Coronary artery (tissue), 2 donors: ENCODE results near the gene CDHR5.
"Not testable (repeated sequence)": the region's sequence is repeated elsewhere in the genome, so short reads cannot be mapped to it uniquely, and the experiment has no call there.

Experiments
- DNase-seq: peaks from one replicate; pipeline ENCODE4 v3.0.0-alpha.2; 2017; ENCODE audit warnings: low spot score
- H3K27ac ChIP-seq, 2 donors: fragments of 200-600 bp; sonication (generic); one replicate each; pipeline ENCODE4 v1.5.1; 2016 to 2019
- H3K4me3 ChIP-seq: fragments of 200-600 bp; sonication (generic); 2 replicates; pipeline ENCODE4 v1.5.1; 2016; ENCODE audit warnings: mild to moderate bottlenecking, moderate library complexity
- CTCF ChIP-seq: fragments of 200-600 bp; sonication (generic); IDR thresholded peaks from one replicate; pipeline ENCODE4 v1.5.1; 2019; ENCODE audit warnings: antibody characterized with exemption

Gene CDHR5

GRCh38 chr11:575996-576768, 48.6 kb downstream of the CDHR5 start, which contains the start of gene PHRF1:
Gene PHRF1 (plus strand): TSS chr11:576470. CDS start chr11:581513, 5,043 bp downstream.
- DNase-seq = peak; percentile 97
- peak within 1 kb of the TSS; percentile 85 for H3K4me3 ChIP-seq
- TF ChIP-seq CTCF = no peak
- H3K27ac ChIP-seq = peak within 1 kb of the TSS; percentile 57 to 93

GRCh38 chr11:575313-575995, 49.3 kb downstream of the CDHR5 start:
- H3K27ac ChIP-seq = peak overlapping the region in 1 of 2 donors; percentile 74
- DNase-seq = no peak

DNA sequence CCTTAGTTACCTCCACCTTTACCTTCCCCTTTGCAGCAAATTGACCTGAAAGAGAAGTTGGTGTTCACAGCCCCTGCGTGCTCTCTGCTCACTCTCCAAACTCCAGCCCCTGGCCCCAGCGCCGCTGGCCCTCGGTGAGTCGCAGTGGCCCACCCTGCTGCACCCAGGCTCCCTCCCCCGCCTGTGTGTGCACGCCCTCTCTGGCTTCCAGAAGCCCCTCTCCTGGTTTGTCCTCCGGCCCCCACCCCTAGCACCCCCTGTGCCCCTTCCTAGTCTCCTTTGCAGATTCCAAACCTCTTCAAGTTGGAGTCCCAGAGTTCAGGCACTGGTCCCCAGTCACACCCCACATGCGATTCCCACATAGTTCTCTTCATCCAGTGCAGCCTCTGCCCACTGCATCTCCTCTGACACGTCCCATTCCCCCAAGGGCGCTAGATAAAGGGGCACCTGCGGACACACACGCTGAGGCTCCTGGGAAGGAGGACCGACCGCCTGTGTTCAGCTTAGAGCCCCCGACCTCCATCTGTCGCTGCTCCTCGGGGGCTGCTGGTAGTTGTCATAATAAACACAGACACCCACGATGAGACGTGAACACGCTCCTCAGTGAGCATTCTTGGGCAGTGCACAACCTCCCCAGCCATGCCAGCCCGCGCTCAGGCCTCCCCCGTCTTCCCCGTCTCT, 50.0 kb downstream of the CDHR5 start:
- DNase-seq = no peak
- TF ChIP-seq CTCF = no peak
- H3K27ac ChIP-seq = no peak overlapping the region
- peak overlapping the region; percentile 85 for H3K4me3 ChIP-seq

More at GRCh38 chr11:575313-575995, 49.3 kb downstream of the CDHR5 start:
- TF ChIP-seq CTCF = no peak
- peak overlapping the region; percentile 85 for H3K4me3 ChIP-seq

- H3K27ac ChIP-seq = peak overlapping the region in 1 of 2 donors; percentile 1
- not testable (repeated sequence) for DNase-seq, H3K4me3 ChIP-seq
Measured at GRCh38 chr11:574031-574570, 50.7 kb downstream of the CDHR5 start.

- Histone ChIP-seq H3K27ac (peak overlapping the region in 1 of 2 donors; percentile 43), H3K4me3 (no peak overlapping the region)
- no peak for DNase-seq
- TF ChIP-seq CTCF = no peak
Measured at GRCh38 chr11:573146-573759, 51.5 kb downstream of the CDHR5 start.

GRCh38 chr11:571802-572185, 53.0 kb downstream of the CDHR5 start:
- TF ChIP-seq CTCF = no peak
- Histone ChIP-seq H3K27ac (no peak overlapping the region), H3K4me3 (no peak overlapping the region)
- no peak for DNase-seq
